Activated T-cell treated with anti-CD3 and anti-CD28 coated beads for 1 hour (primary cell): Measurements from ENCODE around the gene KDM4C.

Source experiments
- DNase-seq: peaks from one replicate; pipeline ENCODE4 v3.0.0-alpha.2; 2020; ENCODE audit warnings: low read depth

The KDM4C gene

DNA sequence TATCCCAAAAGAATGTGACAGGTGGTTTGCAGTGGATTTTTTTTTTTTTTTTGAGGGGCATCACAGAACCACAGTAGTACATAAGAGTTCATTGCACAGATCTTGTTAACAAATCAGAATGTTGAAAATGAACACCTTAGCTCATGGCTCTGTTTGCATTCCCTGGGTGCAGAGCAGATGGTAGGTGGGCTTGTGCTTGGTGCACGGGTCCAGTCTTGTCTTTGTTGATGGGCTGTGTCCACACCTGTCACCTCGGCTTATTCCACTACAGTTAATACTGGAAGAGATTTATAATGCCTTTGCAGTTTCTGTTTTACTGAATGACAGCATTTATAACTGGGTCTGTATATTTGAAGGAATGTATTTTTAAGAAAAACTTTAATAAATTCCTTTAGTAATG, 146.6 kb downstream of the KDM4C start:
- DNase-seq: no peak

DNA sequence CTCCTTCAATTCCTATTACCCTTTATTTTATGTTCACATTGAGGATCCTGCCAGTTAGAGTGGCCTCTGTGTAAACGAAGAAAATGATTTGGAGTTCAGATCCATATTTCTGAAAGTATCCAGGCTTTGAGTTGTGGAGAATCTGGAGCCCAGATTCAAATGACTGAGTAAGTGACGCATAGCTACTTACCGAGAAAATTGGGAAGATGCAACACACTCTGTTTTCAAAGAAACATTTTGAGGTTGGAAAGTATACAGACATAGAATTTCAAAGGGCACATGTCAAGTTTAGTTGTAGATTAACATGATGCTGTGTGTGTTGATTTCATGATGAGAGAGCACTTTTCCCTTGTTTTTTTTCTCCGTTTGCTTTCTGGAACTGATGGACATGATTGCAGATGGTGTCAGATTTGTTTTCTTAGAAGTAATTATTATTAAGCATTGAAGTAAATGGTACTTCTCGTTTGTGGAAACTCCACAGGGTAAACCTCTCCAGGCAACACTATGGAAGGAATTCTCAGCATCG, 148.1 kb downstream of the KDM4C start:
- DNase-seq: no peak

DNA sequence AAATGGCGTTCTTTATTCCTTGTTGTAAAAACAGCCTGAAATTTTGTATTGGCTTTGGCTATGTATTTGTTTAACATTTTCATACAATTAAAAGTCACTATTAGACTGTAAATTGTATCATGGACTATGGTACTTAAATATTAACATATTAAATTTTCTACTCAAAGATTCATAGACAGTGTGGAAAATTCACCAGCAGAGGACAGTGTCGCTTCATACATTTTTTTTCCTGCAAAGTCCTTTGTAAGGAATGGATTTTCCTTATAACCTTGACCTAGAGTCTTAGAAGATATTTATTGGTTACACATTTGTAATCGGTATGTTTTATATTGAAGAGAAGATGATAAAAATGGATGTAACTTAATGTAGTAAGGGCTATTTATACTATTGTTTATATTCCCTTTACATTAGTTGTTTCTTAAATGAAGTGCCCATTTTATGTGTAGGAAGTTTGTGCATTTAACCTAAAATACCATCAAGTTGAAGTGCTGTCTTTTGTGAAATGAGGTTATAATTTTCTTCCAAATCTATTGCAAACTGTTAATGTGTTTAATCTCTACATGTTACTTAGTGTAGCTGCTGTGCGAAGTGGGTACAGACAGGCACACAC, 150.1 kb downstream of the KDM4C start:
- DNase-seq: no peak

DNA sequence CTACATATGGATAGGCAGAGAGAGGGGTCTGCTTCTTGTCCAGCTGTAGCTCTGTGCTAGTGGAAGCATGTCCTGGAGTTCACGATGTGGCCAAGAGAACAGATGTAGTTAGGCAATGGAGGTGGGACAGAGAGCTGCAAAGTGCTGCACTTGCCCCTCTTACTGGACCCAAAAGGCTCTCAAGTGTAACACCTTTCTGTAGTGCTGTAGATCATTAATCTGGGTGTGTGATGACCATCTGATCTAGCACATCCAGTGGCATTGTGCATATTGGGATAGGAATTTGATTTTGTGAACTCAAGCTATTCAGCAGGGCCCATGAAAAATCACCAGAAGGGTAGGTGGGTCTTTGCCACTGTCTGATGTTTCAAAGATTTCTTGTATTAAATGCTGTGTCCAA, 151.4 kb downstream of the KDM4C start:
- no peak for DNase-seq

DNA sequence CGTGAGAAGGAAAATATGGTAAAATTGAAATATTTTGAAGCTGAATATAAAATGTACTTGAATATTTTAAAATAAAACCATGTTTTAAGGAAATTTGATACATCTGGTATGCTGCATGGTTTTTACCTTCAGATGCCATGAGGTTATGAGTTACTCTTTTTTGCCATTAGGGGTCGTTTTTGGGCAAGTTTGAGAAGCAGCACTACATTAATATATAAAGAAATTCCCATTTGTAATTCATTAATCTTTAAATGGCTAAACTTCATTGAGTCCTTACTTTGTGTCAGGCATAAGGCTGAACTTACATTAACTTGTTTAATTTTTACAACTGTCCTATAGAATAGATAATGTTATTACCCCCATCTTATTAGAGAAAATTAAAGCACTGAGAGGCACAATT, 152.3 kb downstream of the KDM4C start:
- no peak for DNase-seq

DNA sequence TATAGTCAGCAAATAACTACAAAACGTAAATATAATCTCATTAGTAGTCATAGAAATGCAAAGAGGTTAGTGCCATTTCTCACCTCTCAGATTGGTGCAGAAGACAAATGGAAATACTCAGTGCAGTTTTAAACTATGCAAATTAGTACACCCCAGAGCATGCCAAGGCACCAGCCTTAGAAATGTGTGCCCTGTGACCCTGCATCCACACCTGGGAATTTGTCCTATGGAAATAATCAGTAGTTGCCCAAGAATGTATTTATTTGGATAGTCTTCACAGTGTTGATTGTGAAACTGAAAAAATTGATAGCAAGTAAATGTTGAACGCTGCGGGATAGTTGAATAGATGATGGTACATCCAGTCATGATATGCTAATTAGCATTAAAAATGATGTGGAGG, 152.7 kb downstream of the KDM4C start:
- no peak for DNase-seq

DNA sequence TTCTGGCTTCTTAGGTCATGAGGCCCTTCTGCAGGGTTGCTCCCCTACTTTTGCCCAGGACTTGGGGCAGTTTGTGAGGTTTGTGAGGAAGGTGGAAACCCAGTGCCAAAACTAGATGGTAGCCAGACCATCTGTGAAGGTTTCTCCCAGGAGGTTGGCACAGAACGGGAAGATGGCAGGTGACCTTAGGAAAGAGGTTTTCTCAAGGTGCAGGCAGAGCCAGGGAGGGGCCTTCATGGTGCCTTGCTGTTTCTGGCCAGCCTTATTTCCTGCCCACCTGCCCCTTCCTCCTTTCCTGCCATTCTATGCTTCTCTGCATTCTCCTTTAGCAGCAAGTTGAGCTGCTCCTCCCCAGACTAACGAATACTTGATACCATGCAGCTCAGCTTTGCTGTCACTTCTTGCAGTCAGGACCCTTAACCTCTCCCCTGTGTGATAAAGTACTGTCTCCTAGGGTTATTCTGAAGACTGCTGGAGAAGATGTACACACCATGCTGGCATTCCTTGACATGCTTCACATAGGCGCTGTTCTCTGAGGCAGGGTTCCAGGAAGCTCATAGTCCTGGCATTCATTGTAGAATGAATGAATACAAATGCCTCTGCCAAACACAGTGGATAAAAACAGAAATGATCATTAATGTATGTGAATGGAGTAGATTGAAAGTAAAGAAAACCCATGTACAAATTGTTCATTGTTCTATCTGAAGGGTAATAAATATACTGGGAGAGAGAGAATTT, 154.3 kb downstream of the KDM4C start:
- DNase-seq: no peak

DNA sequence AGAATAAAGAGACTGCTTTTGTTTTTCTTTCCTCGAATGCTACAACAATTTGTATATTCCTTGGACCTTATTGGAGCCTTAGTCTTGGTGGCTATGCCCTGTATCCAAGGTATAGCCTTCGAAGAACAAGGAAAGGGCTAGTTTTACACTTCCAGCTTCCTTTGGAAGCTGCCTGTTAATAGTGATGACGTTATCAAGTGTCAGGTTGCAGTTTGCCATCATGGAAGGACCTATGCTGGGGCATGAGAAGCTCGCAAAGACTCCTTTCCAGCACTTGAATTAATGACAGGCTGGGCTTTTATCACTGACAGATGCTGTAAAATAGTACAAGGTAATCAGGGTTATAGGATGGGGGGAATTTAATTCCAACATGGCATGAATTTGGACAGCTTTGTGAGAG, 157.9 kb downstream of the KDM4C start:
- DNase-seq: no peak

DNA sequence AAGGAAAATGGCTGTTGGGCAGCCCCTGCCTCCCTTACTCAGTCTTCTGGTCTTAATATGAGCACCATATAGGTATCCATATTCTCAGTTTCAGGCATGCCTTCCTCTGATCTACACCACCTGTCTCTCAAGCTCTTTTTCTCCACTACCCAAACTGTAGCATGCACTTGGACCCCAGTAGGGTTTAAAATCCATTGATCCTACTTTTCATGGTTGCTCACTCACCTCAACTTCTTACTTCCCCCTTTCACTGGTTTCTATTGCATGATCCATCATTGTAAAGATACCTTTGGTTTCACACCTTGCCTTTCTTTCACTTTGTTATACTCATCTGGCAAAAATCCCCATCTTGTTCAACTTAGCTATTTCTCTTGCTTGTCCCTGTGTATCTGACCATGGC, 159.4 kb downstream of the KDM4C start:
- DNase-seq: no peak

DNA sequence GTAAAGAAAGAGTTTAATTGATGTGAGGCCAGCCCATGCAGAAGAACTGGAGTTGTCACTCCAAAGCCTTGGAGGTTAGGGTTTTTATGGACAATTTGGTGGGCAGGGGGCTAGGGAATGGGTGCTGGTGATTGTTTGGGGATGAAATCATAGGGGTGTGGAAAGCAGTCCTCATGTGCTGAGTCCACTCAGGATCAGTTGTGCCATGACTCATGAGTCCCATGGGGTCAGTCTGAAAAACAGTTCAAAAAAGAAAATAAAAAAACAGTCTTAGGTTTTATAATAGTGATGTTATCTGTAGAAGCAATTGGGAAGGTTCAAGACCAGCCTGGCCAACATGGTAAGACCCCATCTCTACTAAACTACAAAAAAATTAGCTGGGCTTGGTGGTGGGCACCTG, 162.3 kb downstream of the KDM4C start:
- no peak for DNase-seq

DNA sequence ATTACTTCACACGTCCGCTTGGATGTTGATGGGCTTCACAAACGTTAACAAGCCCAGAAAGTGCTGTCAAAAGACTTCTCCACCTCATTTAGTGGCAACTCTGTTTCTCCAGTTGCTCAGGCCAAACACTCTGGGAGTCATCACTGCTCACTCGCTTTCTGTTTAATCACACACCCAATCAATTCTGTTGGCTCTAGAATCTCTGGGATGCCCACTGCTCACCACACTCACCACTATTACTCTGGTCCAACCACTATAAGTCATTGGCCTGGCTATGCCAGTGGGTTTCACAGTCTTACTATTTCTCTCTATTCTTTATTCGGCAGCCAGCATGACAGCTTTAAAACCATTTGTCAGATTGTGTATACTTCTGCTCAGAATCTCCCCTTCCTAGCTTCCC, 163.5 kb downstream of the KDM4C start:
- no peak for DNase-seq

DNA sequence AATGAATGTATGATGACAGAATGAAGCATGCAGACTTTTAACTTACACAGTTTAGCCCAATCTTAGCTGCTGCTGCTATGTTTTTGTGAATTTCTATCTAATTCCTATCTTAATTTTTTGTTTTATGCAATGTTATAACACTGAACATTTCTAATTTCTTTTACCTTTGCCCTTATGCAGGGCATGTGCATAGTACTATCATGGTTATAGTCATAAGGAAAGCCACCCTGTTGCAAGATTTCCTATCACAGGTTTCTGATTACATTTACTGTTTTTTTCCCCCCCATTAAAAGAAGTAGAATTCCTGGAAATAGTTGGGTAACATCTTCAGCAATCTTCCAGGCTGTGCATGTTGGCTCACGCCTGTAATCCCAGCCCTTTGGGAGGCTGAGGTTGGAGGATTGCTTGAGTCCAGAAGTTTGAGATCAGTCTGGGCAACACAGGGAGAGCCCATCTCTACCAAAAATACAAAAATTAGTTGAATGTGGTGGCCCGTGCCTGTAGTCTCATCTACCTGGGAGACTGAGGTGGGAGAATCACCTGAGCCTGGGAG, 164.4 kb downstream of the KDM4C start:
- DNase-seq: no peak

DNA sequence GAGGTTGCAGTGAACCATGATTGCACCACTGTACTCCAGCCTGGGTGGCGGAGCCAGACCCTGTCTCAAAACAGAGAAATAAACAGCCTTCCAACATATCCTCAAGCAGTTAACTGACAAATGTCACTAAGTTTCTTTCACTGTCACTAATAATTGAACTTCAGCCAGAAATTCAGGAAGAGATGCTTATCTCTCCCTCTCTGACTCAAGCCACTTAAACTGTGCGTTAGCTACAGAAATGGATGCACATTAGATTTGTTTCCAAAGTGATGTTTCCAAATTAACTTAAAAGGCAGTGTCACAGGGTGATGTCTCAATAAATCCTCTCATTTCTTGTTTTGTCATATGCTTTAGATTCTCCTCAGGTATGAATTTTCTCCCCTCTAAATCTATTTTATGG, 164.9 kb downstream of the KDM4C start:
- DNase-seq: no peak

DNA sequence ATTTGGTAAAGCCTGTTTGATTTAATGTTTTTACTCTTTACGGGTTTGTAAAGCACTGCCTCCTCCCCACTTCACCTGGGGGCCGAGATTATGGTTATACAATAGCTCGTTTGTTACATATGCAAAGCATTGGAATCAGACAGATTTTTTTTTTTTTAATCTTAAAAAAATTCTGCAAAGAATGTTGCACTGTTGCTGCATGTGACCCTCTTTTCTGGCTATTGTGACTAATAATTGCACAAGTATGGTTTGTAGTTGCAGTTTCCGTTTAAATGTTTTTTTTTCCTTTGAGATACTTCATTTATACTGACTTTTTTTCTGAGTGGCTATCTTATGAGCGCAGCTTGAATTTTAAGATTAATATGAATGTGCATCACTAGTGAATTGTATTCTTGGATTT, 165.3 kb downstream of the KDM4C start:
- no peak for DNase-seq

DNA sequence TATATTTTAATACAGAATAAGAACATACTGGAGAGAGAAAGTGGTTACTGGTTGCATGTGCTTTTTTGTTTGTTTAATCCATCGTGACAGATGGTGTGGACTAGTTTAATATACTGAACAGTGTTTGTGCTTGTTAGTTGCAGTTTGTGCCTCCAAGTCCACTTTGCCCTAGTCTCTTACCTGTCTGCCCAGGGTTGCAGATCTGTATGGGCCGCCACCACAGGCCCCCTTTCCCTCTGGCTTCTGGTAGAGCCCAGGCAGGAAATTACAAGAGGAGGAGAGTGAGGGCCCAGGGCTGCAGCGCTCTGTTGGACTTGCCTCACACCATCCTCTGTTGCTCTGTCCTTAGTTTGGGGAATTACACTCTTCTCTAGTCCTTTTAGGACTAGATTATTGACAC, 166.4 kb downstream of the KDM4C start:
- no peak for DNase-seq

DNA sequence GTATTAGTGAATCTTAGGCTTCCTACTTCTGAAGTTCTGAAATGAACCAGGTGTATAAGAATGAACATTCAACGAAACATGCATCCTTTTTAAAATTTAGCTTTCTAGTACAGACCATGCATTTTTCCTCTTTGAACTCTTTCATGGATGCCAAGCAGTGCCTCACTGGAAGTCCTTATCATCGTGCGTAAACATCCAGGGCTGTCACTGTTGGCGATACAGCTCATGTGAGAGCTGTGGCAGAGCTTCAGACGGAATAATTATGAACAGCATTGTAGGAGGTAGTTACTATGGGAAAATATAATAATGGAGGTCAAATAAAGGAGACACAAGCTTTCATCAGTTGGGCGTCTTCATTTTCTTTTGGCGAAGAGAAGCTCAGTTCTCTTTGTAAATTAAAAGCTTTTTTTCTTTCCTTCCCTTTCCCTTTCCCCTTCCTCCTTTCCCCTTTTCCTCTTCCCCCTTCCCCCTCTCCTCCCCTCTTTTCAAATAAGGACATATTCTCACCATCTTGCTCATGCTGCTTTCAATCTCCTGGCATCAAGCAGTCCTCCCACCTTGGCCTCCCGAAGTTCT, 167.3 kb downstream of the KDM4C start:
- DNase-seq: no peak

DNA sequence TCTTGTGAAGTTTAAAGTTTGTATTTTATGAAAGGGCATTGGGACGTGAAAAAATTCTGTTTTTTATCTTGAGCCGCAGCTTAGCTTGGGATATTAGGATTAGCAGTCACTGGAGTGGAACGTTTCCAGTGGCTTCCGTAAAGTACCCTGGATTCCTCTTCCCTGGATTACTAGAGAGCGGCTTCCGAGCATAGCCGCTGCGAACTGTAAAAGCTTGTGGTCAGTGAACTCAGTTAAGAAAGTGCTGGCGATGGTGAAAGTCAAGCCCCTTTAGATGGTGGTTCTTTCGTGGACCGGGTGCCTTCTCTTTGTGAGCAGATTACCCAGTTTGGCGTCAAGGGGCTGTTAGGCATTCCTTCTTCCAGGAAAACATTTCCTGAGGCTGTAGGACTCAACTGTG, 168.1 kb downstream of the KDM4C start:
- DNase-seq: no peak

DNA sequence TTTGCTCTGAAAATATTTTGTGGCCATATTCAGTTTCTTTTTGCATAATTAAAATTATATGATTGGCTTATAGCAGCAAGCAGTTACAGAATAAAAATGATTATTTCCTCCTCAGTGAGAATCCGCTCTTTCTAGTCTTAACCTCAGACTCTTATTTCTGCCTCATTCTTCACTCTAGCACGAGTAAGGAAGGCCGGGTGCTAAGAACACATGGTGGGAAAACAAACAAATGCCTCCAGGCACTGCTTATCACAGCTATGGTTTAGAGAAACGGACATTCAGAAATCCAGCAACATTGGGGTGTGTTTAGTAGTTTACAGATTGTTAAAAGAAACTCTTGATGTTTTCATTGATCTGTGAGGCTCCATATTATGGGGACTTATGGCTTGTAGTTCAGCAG, 168.7 kb downstream of the KDM4C start:
- no peak for DNase-seq

DNA sequence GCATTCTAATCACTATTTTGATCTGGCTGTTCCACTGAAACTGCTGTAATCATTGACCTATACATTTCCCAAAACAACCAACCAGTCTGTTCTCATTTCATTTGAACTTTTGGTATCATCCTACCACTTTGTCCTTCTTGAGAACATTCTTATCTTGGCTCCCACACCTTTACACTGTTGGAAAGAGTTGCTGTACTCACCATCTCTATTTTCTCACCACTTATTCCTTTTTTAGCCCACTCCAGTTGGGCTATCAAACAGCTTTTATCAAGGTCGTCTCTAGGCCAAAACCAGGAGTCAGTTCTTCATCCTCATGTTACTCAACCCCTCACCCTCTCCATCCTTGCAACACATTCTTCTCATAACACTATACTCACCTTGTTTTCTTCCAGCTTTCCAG, 170.1 kb downstream of the KDM4C start:
- no peak for DNase-seq

DNA sequence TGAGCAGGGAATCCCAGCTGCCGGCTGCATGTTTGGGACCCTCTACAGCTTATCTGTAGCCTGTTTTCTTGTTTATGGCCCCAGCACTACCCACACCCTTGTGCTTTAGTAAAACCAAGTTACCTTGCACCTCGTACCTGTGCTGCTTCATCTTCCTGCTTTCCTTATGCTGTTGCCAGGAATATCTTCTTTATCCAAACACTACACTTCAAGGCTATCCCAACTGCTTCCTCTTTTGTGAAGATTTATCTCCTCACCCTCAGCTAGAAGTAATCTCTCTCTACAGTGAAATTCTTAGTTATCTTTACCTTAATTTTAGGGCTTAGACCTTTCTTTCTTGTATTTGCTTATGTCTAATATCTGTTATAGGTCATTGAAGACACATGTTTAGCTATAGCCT, 171.1 kb downstream of the KDM4C start:
- no peak for DNase-seq

DNA sequence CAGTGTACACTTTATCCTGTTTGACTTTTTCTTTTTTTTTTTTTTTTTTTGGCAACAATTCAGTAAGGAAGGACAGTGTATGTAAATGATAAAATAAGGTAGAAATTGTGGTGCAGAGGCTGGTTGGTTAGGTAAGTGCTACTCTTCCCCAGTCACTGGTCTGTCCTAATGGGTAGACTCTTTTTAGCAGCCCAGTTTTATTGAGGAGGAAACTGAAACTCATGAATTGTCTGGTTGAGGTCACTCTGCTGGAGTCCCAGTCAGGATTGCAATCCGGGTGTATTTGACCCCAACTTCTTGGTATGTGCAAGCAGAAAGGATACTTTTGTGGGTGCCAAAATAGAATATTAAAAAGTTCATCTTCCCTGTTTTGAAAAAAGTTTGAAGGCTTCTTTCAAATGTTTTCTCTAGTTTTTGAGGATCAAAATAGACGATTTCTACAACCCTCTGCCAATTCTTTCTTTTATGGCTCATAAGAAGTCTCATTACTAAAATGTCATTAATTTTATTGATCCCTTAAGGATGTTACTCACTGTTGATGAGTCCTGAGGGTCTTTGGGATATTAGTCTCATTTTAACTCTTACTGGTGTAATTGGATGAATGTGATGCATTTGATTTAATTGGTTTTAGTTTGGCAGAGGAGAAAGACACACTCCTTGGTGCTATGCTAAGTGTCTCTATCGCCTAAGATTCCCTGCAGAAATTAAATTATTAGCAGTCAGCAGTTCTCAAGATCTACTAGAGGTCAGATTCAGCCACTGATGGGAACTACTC, 171.9 kb downstream of the KDM4C start:
- DNase-seq: no peak

DNA sequence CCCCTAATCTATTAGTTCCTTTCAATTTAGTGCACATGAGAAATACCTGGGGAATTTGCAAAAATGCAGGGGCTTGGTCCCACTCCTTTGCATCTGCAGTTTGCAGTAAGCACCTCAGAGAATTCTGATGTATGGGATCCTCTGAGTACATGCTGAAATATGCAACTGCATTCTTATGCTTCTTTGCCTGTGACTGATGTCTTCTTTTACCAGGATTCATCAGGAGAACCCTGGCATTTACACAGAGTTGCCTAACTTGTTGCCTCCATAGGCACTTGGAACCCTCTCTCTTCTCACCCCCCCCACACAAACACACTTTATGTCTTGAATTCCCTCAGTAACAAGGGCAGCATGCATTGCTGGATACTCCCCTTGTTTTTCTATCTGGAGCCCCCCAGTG, 173.1 kb downstream of the KDM4C start:
- no peak for DNase-seq

DNA sequence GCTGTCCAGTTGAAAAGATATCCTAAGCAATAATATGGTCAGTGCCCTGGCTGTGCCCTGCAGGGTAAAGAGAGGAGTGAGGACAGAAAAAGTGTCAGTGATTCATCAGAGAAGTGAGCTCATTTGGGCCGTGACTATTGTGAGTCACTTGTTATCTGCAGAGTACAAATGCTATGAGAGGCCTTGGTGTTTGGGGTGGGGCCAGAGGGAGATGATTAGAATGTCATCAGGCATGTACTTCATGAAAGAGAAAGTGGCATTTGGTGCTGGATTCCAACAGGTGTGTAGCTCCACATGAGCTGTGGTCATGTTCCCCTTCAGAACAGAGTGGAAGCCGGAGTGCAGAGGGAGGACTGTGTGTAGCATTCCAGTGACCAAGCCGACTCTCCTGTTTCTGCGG, 174.1 kb downstream of the KDM4C start:
- no peak for DNase-seq
